HG03159 (cell line): Measurements from ENCODE around the gene SLC12A2.

ENCODE experiments used
- ATAC-seq: cut with Tn5 transposase; IDR thresholded peaks from one replicate; pipeline ENCODE4 v1.9.1; 2021; ENCODE audit warnings: mild to moderate bottlenecking, moderate library complexity; ENCODE audit not compliant: unreplicated experiment

SLC12A2 gene

GRCh38 chr5:128158342-128158741 is 74.8 kb downstream of the SLC12A2 start:
- no peak for ATAC-seq

- no peak for ATAC-seq
Measured at GRCh38 chr5:128163991-128164390, 80.4 kb downstream of the SLC12A2 start.

- no peak for ATAC-seq
Measured at GRCh38 chr5:128169401-128170017, 85.9 kb downstream of the SLC12A2 start.

DNA sequence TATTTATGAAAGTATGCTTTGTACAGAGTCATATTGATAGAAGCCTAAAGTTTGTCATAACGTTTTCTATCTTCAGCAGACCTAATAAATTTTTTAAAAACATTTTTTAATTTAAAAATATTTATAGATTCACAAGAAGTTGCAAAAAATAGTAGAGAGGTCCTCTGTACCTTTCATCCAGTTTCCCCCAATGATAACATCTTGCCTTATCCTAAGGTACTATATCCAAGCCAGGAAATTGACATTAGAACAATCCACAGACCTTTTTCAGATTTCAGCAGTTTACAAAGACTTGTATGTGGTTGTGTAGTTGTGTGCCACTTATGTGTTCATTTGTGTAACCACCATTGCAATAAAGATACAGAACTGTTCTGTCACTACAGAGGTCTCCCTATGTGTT is 88.5 kb downstream of the SLC12A2 start:
- no peak for ATAC-seq

GRCh38 chr5:128174951-128175350 is 91.4 kb downstream of the SLC12A2 start:
- ATAC-seq: no peak

DNA sequence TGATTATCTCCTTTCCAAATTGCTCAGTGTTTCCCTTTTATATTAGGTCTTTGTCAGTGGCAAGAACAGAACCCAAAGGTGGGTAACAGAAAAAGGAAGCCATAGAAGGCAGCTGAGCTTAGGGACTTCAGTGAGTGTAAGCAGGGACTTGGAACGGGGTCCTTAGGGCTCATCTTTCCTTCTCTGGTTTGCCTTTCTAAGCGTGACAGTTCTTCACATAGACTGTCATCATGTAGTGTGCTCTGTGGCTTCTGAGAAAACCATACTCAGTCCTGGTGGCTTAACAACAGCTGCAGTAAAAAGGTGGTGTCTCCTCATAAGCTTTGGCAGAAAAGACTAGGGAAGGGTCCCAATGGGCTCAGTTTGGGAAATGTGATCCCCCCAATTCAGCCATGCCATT is 108.8 kb downstream of the SLC12A2 start:
- ATAC-seq: no peak

DNA sequence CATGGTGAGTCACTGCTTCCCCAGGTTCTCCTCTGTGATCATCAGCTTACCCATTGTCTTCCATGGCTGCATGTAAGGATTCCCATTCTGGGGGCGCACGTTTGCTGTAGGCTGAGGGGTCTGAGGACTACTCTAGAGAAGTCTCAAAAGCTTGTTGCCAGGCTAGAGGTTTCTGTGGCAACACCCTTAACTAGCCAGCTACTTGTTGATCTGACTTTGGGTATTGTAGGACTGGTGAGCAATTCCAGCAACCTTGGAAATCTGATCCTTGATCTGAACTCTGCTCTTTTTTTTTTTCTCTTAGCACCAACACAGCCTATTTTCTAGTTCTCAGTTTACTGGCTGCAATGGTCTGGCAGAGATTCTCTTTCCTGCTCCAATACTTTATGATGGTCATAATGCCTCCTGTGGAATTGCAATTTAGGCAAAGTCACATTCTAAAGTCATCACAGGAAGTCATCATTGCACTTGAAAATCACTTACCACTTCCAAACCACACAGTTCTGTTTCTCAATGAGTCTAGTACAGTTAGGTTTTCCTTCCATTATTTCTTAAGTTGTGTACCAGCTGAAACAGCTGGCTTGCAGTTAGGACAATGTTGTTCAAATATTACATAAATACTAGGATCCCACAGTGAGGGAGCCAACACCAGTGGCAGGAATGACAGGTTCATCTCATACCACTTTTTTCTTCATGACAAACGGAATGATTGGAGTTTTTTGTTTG is 110.3 kb downstream of the SLC12A2 start:
- ATAC-seq: no peak

DNA sequence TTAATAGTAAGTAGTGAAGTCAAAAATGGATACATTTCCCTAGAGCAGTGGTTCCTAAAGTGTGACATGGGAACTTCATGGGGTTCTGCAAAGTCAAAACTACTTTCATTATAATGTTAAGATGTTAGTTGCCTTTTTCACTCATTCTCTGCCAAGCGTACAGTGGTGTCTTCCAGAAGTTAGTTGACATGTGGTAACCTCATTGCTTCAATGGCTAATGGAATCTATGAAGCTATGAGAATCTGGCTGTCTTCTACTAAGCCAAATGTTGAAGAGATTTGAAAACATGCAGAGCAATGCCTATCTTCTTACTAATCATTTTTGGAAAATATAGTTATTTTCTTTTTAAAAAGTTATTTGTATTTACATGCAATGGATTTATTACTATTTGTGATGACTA is 111.8 kb downstream of the SLC12A2 start:
- no peak for ATAC-seq

- ATAC-seq: no peak
Measured at GRCh38 chr5:128196080-128196479, 112.5 kb downstream of the SLC12A2 start.

- no peak for ATAC-seq
Measured at GRCh38 chr5:128196791-128197190, 113.2 kb downstream of the SLC12A2 start.

- peak; percentile 47 for ATAC-seq
Measured at GRCh38 chr5:128197896-128198522, 114.4 kb downstream of the SLC12A2 start.

GRCh38 chr5:128199104-128199503 is 115.5 kb downstream of the SLC12A2 start:
- ATAC-seq: no peak

DNA sequence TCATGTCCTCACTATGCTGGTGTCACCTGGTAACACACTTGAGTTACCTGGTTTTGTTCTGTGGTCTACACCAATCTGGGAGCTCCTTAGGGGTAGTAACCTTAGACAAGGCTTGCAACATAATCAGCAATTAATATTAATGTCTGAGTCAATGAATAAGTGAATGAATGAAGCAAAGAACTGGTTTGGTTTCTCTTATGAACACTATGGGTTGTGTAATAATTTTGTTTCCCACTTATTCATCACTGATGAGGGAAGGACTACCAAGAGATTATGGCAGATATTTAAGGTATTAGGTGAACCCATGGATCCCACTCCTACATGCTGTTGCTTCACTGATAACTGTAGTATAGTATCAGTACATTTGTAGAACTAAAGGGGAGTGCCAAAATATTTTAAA is 116.0 kb downstream of the SLC12A2 start:
- no peak for ATAC-seq

DNA sequence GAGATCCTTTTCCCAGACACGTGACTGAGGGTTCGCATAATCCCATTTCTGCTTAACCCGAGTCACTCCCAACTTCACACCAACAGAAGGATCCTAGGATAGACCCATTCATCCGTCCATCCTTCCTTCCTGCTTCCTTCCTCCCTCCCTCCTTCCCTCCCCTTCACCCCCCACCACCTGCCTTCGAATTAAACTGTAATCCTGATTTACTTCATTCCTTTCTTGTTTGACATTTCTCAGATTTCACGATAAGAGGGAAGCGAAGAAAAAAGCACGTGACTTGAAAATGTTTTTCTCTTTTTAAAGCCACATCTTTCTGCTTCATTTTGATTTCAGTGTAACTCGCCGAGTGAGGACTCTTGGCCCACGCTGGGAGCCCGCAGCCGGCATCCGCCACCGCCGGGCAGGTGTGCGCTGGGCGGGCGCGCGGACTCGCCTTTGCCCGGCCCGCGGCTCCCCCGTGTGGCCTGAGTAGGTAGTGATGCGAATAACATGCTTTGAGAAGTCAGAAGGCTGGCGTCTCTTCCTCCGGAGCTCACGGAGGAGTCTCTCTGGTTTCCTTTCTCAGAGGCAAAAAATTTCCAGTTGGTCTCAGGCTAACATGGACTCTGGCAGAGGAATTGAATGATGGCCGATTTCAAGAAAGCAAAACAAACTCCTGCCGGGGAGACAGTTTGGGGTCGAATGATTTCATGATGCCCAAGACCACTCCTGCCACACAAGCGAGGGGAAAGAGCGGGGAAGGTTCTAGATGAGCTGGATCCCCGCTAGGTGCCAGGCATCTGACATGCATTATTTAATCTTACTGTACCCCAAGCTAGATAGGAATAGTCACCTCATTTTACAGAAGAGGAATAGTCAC is 117.7 kb downstream of the SLC12A2 start:
- peak; percentile 86 for ATAC-seq

GRCh38 chr5:128202320-128202719 is 118.8 kb downstream of the SLC12A2 start:
- no peak for ATAC-seq

- ATAC-seq: no peak
Measured at GRCh38 chr5:128208436-128208835, 124.9 kb downstream of the SLC12A2 start.

- ATAC-seq: no peak
Measured at GRCh38 chr5:128212191-128212806, 128.7 kb downstream of the SLC12A2 start.

DNA sequence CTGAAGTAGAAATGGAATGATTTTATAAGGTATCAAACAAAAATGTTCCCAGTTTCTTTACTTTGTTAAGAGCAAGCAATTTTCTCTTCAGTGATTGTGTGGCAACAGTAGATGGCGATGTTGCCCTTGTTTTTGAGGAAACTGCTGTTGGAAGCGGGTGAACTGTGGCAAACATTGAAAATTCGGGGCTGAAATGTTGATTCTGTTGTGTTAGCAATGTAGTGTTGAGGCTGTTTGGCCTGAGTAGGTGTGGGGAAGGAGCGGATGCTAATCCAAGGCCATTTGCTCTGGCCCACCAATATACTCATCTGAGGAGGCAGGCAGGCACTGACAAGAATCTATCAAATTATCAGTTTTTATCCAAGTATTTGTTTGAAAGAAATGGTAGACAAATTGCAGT is 129.8 kb downstream of the SLC12A2 start:
- no peak for ATAC-seq

- no peak for ATAC-seq
Measured at GRCh38 chr5:128213833-128214232, 130.3 kb downstream of the SLC12A2 start.

DNA sequence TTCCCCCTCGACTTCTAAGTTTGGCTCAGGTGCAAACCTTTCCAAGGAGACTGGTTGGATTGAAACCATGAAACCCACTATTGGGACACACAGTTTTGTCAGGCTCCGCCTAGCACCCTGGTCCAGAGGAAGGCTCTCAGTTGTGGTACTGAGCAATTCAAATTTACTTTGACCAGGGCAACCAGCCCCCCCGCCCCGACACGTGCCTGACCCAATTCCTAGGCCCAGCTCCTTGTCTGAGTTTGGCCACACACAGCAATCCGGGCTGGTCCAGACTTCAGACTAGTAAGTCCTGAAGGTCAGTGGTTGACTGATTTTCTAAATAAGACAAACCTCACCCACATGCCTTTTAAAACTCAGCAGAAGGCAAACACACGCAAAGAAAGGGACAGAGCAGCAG is 132.7 kb downstream of the SLC12A2 start:
- no peak for ATAC-seq
